Activated CD4-positive, alpha-beta T cell treated with anti-CD3 and anti-CD28 coated beads, Interleukin-2, amount 10 ng/mL, durations not matched to agents 24 days and 14 days (primary cell): ENCODE results near the gene CFH. TPM values are rescaled to one million over a fixed set of nuclear protein-coding genes. Genes with fewer than 3 reads are reported as not detected.

Source experiments
- DNase-seq: peaks from one replicate; pipeline ENCODE4 v3.0.0; 2022
- H3K27ac Mint-ChIP-seq: one replicate; pipeline ENCODE4 v1.8.0; 2022; ENCODE audit warnings: mild to moderate bottlenecking, mixed read lengths
- H3K27me3 Mint-ChIP-seq: one replicate; pipeline ENCODE4 v1.8.0; 2022; ENCODE audit warnings: mixed read lengths
- H3K36me3 Mint-ChIP-seq: one replicate; pipeline ENCODE4 v1.8.0; 2022; ENCODE audit warnings: low read depth, mild to moderate bottlenecking, mixed read lengths
- H3K4me1 Mint-ChIP-seq: one replicate; pipeline ENCODE4 v1.8.0; 2021; ENCODE audit warnings: mixed read lengths
- H3K4me3 Mint-ChIP-seq: one replicate; pipeline ENCODE4 v1.8.0; 2022; ENCODE audit warnings: mild to moderate bottlenecking, moderate library complexity, mixed read lengths
- H3K9me3 Mint-ChIP-seq: one replicate; pipeline ENCODE4 v1.8.0; 2021; ENCODE audit warnings: mixed read lengths
- intact Hi-C: fragments of 100-400 bp; cut with micrococcal nuclease; formaldehyde crosslinking; loops from one replicate; pipeline ENCODE4 v1.15.1; 2023
- total RNA-seq: library from RNA; stranded (reverse); gene quantifications from 2 replicates; pipeline ENCODE4 v1.2.3, GENCODE V29; 2022

Gene CFH
- total RNA-seq, 1 donor from 2014 or later: 0.16 TPM

GRCh38 chr1:196650403-196650802 lies 1.4 kb upstream of the CFH start:
- Mint-ChIP-seq H3K36me3 (no peaks in the 10 kb centered on the region), H3K9me3 (no peaks in the 10 kb centered on the region), H3K27me3 (peaks cover 4% of the 10 kb centered on the region), H3K4me1 (peaks cover 8% of the 10 kb centered on the region), H3K27ac (no peak overlapping the region), H3K4me3 (no peak overlapping the region)
- intact Hi-C loops: no loop called here
- DNase-seq: no peak

DNA sequence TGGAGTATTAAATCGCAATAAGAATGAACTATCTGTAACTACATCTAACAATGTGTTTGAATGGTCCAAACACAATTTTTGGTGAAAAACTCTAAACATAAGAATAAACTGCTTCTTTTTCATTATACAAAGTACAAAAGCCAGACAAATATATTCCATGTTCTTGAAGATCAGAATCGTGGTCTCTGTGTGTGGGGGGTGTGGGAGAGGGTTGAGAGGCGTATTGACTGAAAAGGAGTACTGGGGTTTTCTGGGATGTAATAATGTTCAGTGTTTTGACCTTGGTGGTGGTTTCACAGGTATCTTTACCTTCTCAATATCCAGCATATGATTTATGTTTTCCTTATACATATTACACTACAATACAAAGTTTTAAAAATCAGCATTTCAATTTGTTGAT lies 764 bp upstream of the CFH start:
- intact Hi-C loops: no loop called here
- Mint-ChIP-seq H3K27ac (no peak overlapping the region), H3K9me3 (no peaks in the 10 kb centered on the region), H3K4me1 (peaks cover 8% of the 10 kb centered on the region), H3K36me3 (no peaks in the 10 kb centered on the region), H3K27me3 (peaks cover 4% of the 10 kb centered on the region), H3K4me3 (no peak overlapping the region)
- DNase-seq: no peak

- Mint-ChIP-seq H3K4me3 (no peak overlapping the region), H3K36me3 (no peaks in the 10 kb centered on the region), H3K27ac (no peak overlapping the region), H3K9me3 (no peaks in the 10 kb centered on the region), H3K4me1 (peaks cover 8% of the 10 kb centered on the region), H3K27me3 (no peaks in the 10 kb centered on the region)
- no peak for DNase-seq
- intact Hi-C loops: no loop called here
Observed at GRCh38 chr1:196654271-196654670, 2.4 kb downstream of the CFH start.

DNA sequence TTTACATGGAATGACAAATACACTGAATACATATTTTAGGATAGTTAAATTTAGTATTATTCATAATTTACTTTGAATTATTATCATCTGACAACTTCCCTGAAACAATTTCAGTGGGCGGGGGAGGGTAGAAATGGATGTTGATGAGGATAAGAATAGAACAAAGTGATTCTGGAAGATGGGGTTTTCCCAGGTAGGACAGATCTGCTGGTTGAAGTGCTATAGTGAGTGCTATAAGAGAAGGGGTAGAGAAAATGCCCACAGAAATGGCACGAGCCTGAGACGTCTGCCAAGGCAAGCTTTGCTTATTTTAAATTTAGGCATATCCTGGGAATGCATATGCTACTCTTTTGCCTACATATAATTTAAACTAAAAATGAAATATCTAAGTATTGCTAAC lies 3.2 kb downstream of the CFH start:
- intact Hi-C loops: no loop called here
- DNase-seq: no peak
- Mint-ChIP-seq H3K4me3 (no peak overlapping the region), H3K27ac (no peak overlapping the region), H3K9me3 (no peaks in the 10 kb centered on the region), H3K27me3 (no peaks in the 10 kb centered on the region), H3K36me3 (no peaks in the 10 kb centered on the region), H3K4me1 (peaks cover 8% of the 10 kb centered on the region)

DNA sequence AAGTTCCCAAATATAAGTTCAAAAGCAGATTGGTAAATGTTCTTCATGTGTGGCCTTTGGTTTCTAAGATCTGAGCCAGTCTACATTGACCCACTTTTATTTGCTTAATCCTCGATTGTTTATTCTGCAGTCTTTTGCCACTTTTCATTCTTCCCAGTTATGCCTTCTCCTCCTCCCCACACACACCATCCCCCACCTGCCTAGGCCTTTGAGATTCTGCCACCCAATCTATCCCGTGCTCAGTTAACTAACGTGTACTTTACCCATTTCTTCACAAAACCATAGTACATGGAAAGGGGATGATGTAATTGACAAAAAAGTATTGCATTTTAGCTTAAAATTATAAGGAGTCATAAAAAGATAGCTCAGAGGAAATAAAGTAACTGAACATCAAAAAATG lies 3.7 kb downstream of the CFH start:
- H3K4me1 Mint-ChIP-seq: peaks cover 8% of the 10 kb centered on the region
- intact Hi-C loops: no loop called here
- H3K9me3 Mint-ChIP-seq: no peaks in the 10 kb centered on the region
- H3K27me3 Mint-ChIP-seq: no peaks in the 10 kb centered on the region
- no peaks in the 10 kb centered on the region for H3K36me3 Mint-ChIP-seq
- no peak overlapping the region for H3K4me3 Mint-ChIP-seq
- no peak overlapping the region for H3K27ac Mint-ChIP-seq
- DNase-seq: no peak

GRCh38 chr1:196659471-196659870 lies 7.6 kb downstream of the CFH start:
- no peak for DNase-seq
- H3K9me3 Mint-ChIP-seq: no peaks in the 10 kb centered on the region
- peaks cover 1% of the 10 kb centered on the region for H3K27me3 Mint-ChIP-seq
- intact Hi-C loops: no loop called here
- H3K4me3 Mint-ChIP-seq: no peak overlapping the region
- no peaks in the 10 kb centered on the region for H3K4me1 Mint-ChIP-seq
- H3K36me3 Mint-ChIP-seq: no peaks in the 10 kb centered on the region
- no peak overlapping the region for H3K27ac Mint-ChIP-seq

GRCh38 chr1:196660272-196660671 lies 8.4 kb downstream of the CFH start:
- Mint-ChIP-seq H3K27ac (no peak overlapping the region), H3K4me3 (no peak overlapping the region), H3K4me1 (no peaks in the 10 kb centered on the region), H3K36me3 (no peaks in the 10 kb centered on the region), H3K27me3 (peaks cover 1% of the 10 kb centered on the region), H3K9me3 (no peaks in the 10 kb centered on the region)
- DNase-seq: no peak
- intact Hi-C loops: loop anchor here (2.0 kb wide), 1 partner anchor 305 kb away; no protein-coding TSS in a partner anchor

- Mint-ChIP-seq H3K4me1 (no peaks in the 10 kb centered on the region), H3K9me3 (no peaks in the 10 kb centered on the region), H3K27ac (no peak overlapping the region), H3K4me3 (no peak overlapping the region), H3K36me3 (no peaks in the 10 kb centered on the region), H3K27me3 (peaks cover 1% of the 10 kb centered on the region)
- intact Hi-C loops: loop anchor here (1.0 to 2.0 kb wide), 2 partner anchors 306 to 513 kb away; no protein-coding TSS in a partner anchor
- DNase-seq: no peak
Observed at GRCh38 chr1:196660852-196661251, 9.0 kb downstream of the CFH start.

- Mint-ChIP-seq H3K9me3 (no peaks in the 10 kb centered on the region), H3K4me1 (no peaks in the 10 kb centered on the region), H3K27ac (no peak overlapping the region), H3K27me3 (peaks cover 1% of the 10 kb centered on the region), H3K36me3 (no peaks in the 10 kb centered on the region), H3K4me3 (no peak overlapping the region)
- intact Hi-C loops: loop anchor here (1.0 to 2.0 kb wide), 2 partner anchors 307 to 513 kb away; no protein-coding TSS in a partner anchor
- DNase-seq: no peak
Observed at GRCh38 chr1:196661345-196661744, 9.5 kb downstream of the CFH start.

GRCh38 chr1:196667131-196667530 lies 15.3 kb downstream of the CFH start:
- Mint-ChIP-seq H3K27me3 (peaks cover 1% of the 10 kb centered on the region), H3K27ac (no peak overlapping the region), H3K36me3 (no peaks in the 10 kb centered on the region), H3K4me1 (no peaks in the 10 kb centered on the region), H3K9me3 (no peaks in the 10 kb centered on the region), H3K4me3 (no peak overlapping the region)
- intact Hi-C loops: no loop called here
- DNase-seq: no peak

DNA sequence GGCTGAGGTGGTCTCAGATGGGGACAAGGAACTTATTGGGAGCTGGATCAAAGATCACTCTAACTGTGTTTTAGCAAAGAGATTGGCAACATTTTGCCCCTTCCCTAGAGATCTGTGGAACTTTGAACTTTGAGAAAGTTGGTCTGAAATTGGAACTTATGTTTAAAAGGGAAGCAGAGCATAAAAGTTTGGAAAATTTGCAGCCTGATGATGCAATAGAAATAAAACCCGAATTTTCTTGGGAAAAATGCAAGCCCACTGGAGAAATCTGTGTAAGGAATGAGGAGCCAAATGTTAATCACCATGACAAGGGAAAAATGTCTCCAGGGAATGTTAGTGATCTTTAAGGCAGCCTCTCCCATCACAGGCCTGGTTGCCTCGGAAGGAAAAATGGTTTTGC lies 17.2 kb downstream of the CFH start:
- H3K36me3 Mint-ChIP-seq: no peaks in the 10 kb centered on the region
- intact Hi-C loops: no loop called here
- H3K4me1 Mint-ChIP-seq: no peaks in the 10 kb centered on the region
- H3K27me3 Mint-ChIP-seq: no peaks in the 10 kb centered on the region
- no peaks in the 10 kb centered on the region for H3K9me3 Mint-ChIP-seq
- DNase-seq: no peak
- no peak overlapping the region for H3K27ac Mint-ChIP-seq
- H3K4me3 Mint-ChIP-seq: no peak overlapping the region

GRCh38 chr1:196669693-196670092 lies 17.9 kb downstream of the CFH start:
- H3K4me1 Mint-ChIP-seq: no peaks in the 10 kb centered on the region
- DNase-seq: no peak
- H3K4me3 Mint-ChIP-seq: no peak overlapping the region
- no peaks in the 10 kb centered on the region for H3K36me3 Mint-ChIP-seq
- no peak overlapping the region for H3K27ac Mint-ChIP-seq
- no peaks in the 10 kb centered on the region for H3K9me3 Mint-ChIP-seq
- intact Hi-C loops: no loop called here
- no peaks in the 10 kb centered on the region for H3K27me3 Mint-ChIP-seq

- H3K27ac Mint-ChIP-seq: no peak overlapping the region
- DNase-seq: no peak
- H3K4me1 Mint-ChIP-seq: no peaks in the 10 kb centered on the region
- no peaks in the 10 kb centered on the region for H3K9me3 Mint-ChIP-seq
- no peak overlapping the region for H3K4me3 Mint-ChIP-seq
- intact Hi-C loops: no loop called here
- no peaks in the 10 kb centered on the region for H3K36me3 Mint-ChIP-seq
- H3K27me3 Mint-ChIP-seq: no peaks in the 10 kb centered on the region
Observed at GRCh38 chr1:196674908-196675307, 23.1 kb downstream of the CFH start.

GRCh38 chr1:196677781-196678509 lies 26.1 kb downstream of the CFH start:
- intact Hi-C loops: no loop called here
- Mint-ChIP-seq H3K4me3 (no peak overlapping the region), H3K4me1 (no peaks in the 10 kb centered on the region), H3K27me3 (no peaks in the 10 kb centered on the region), H3K36me3 (no peaks in the 10 kb centered on the region), H3K27ac (no peak overlapping the region), H3K9me3 (no peaks in the 10 kb centered on the region)
- DNase-seq: no peak

- no peaks in the 10 kb centered on the region for H3K27me3 Mint-ChIP-seq
- H3K27ac Mint-ChIP-seq: no peak overlapping the region
- no peaks in the 10 kb centered on the region for H3K4me1 Mint-ChIP-seq
- DNase-seq: no peak
- H3K36me3 Mint-ChIP-seq: no peaks in the 10 kb centered on the region
- no peaks in the 10 kb centered on the region for H3K9me3 Mint-ChIP-seq
- intact Hi-C loops: no loop called here
- no peak overlapping the region for H3K4me3 Mint-ChIP-seq
Observed at GRCh38 chr1:196678510-196678884, 26.7 kb downstream of the CFH start.
